SU-DHL-6 (cell line): ENCODE results near the gene EPB41L2.

Experiments
- EZH2phosphoT487 ChIP-seq: fragments of 200-600 bp; sonication (generic), shearing (Covaris generic); conservative IDR thresholded peaks from 2 replicates; pipeline ENCODE4 v1.6.1; 2018; ENCODE audit warnings: mild to moderate bottlenecking, antibody characterized with exemption, low read length, moderate library complexity, mixed read lengths
- TF ChIP-seq, protein P1 (sequence below): fragments of 200-600 bp; sonication (generic); IDR thresholded peaks from one replicate; pipeline ENCODE4 v1.5.1; 2017; ENCODE audit warnings: antibody characterized with exemption, mild to moderate bottlenecking, low read length, moderate library complexity; ENCODE audit not compliant: insufficient read depth, poor library complexity, severe bottlenecking

DNA sequence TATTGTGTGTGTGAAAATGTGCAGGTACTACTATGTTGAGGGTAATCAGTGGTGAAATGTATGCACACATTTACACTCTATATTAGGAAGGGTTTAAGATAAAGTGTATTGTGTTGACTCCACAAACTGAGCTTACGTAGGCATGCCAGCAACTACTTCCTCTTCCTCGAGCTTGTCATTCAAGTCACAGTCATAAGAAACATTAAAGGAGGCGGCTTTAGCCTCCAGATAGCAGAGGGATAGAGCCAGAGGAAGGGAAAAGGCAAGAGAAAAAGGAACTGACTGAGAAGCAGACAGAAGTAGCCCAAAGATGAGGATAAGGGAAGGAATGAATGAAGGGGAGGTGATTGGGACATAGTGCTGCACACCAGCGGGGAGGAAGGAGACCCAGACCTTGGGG lies 180.7 kb downstream of the EPB41L2 start:
- TF ChIP-seq, protein P1, sequence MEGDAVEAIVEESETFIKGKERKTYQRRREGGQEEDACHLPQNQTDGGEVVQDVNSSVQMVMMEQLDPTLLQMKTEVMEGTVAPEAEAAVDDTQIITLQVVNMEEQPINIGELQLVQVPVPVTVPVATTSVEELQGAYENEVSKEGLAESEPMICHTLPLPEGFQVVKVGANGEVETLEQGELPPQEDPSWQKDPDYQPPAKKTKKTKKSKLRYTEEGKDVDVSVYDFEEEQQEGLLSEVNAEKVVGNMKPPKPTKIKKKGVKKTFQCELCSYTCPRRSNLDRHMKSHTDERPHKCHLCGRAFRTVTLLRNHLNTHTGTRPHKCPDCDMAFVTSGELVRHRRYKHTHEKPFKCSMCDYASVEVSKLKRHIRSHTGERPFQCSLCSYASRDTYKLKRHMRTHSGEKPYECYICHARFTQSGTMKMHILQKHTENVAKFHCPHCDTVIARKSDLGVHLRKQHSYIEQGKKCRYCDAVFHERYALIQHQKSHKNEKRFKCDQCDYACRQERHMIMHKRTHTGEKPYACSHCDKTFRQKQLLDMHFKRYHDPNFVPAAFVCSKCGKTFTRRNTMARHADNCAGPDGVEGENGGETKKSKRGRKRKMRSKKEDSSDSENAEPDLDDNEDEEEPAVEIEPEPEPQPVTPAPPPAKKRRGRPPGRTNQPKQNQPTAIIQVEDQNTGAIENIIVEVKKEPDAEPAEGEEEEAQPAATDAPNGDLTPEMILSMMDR, result no peak
- no peak for TF ChIP-seq EZH2phosphoT487
